ENCODE measurements around the gene ARHGAP23.

GRCh38 chr17:38451030-38451839 lies 23.0 kb downstream of the ARHGAP23 start:
- TF ChIP-seq POLR2A (IDR thresholded peaks at IDR 0.05; ENCODE audit: low read depth, low read length) (no peak), TAF1 (IDR thresholded peaks at IDR 0.05; ENCODE audit: low read depth, low read length) (no peak), POLR2AphosphoS5 (IDR thresholded peaks at IDR 0.05; ENCODE audit: low read depth, low read length) (no peak), PAX5 (IDR thresholded peaks at IDR 0.05; ENCODE audit: insufficient read depth, low read length, severe bottlenecking) (no peak), SPI1 (IDR thresholded peaks at IDR 0.05; ENCODE audit: low read depth, low read length) (no peak), POU2F2 (IDR thresholded peaks at IDR 0.05; ENCODE audit: low read depth, low read length) (no peak)
